K562 (cell line): ENCODE measurements around the gene C1orf198. TPM values are rescaled to one million over a fixed set of nuclear protein-coding genes. Genes with fewer than 3 reads are reported as not detected.
A peak's percentile ranks its signal among the peaks of the same experiment; 100 is the strongest.

ENCODE experiments used
- CBX3 ChIP-seq, 2 experiments: IDR thresholded peaks; 1 replicate in 1 of 2; 2 replicates in 1 of 2; pipeline ENCODE4 v1.6.1; 2012; ENCODE audit warnings: inconsistent platforms in 2 of 2, low read length in 2 of 2, borderline replicate concordance in 1 of 2, control low read depth in 1 of 2
- FOSL1 ChIP-seq: fragments of 200-800 bp; sonication (Bioruptor generic); conservative IDR thresholded peaks from 2 replicates; pipeline ENCODE4 v1.6.1; 2016; ENCODE audit warnings: missing genetic modification characterization, missing compliant biosample characterization
- HMBOX1 ChIP-seq: sonication (generic); IDR thresholded peaks from 2 replicates; pipeline ENCODE4 v1.6.1; 2016
- KDM5B ChIP-seq: fragments of 200-600 bp; sonication (generic); IDR thresholded peaks from 2 replicates; pipeline ENCODE4 v1.6.1; 2012; ENCODE audit warnings: low read depth, mild to moderate bottlenecking, moderate library complexity, low read length, control low read depth, inconsistent platforms; ENCODE audit not compliant: insufficient replicate concordance
- LCOR ChIP-seq: sonication (generic); formaldehyde crosslinking; IDR thresholded peaks from 2 replicates; pipeline ENCODE4 v1.8.0; 2022; ENCODE audit warnings: mild to moderate bottlenecking, missing genetic modification reagents
- MCM2 ChIP-seq: fragments of 450-650 bp; IDR thresholded peaks from 2 replicates; pipeline ENCODE4 v1.6.1; 2017; ENCODE audit warnings: low read depth, mild to moderate bottlenecking
- MEF2A ChIP-seq: IDR thresholded peaks from 2 replicates; pipeline ENCODE4 v1.6.1; 2011; ENCODE audit warnings: low read depth, mild to moderate bottlenecking, low read length, moderate library complexity; ENCODE audit not compliant: control insufficient read depth
- MEIS2 ChIP-seq: fragments of 450-650 bp; IDR thresholded peaks from 2 replicates; pipeline ENCODE4 v1.6.1; 2014; ENCODE audit warnings: mild to moderate bottlenecking; ENCODE audit not compliant: partially characterized antibody
- PTTG1 ChIP-seq: fragments of 450-650 bp; IDR thresholded peaks from 2 replicates; pipeline ENCODE4 v1.6.1; 2016; ENCODE audit warnings: low read depth, mild to moderate bottlenecking, missing genetic modification characterization, missing compliant biosample characterization
- RBBP5 ChIP-seq: fragments of 200-600 bp; sonication (generic); IDR thresholded peaks from 2 replicates; pipeline ENCODE4 v1.6.1; 2012; ENCODE audit warnings: borderline replicate concordance, mild to moderate bottlenecking, low read length, control low read depth, inconsistent platforms; ENCODE audit not compliant: insufficient read depth, poor library complexity, severe bottlenecking
- RBM39 ChIP-seq: fragments of 200-400 bp; formaldehyde crosslinking; optimal IDR thresholded peaks from 2 replicates; pipeline ENCODE3; 2018; ENCODE audit warnings: low read depth, low read length
- SREBF1 ChIP-seq: fragments of 150-350 bp; IDR thresholded peaks from 2 replicates; pipeline ENCODE4 v1.6.1; 2014; ENCODE audit warnings: antibody characterized with exemption, low read depth, low read length, borderline replicate concordance
- THRB ChIP-seq: fragments of 450-650 bp; formaldehyde crosslinking; conservative IDR thresholded peaks from 2 replicates; pipeline ENCODE4 v1.4.0; 2022; ENCODE audit warnings: mild to moderate bottlenecking, missing genetic modification characterization
- UBTF ChIP-seq, 2 experiments: IDR thresholded peaks; 2 replicates each; pipeline ENCODE4 v1.6.1; 2012; ENCODE audit warnings: improper control_type of control experiment in 2 of 2, low read depth in 2 of 2, low read length in 2 of 2, borderline replicate concordance in 1 of 2
- USF2 ChIP-seq: sonication (generic); formaldehyde crosslinking; IDR thresholded peaks from 2 replicates; pipeline ENCODE4 v1.5.0; 2020; ENCODE audit warnings: missing genetic modification reagents
- ZBTB9 ChIP-seq: fragments of 450-650 bp; formaldehyde crosslinking; IDR thresholded peaks from 2 replicates; pipeline ENCODE4 v1.4.0; 2020; ENCODE audit warnings: mild to moderate bottlenecking, moderate library complexity
- ZKSCAN8 ChIP-seq: fragments of 200-800 bp; sonication (Bioruptor generic); IDR thresholded peaks from 2 replicates; pipeline ENCODE4 v1.6.1; 2016; ENCODE audit warnings: missing genetic modification characterization, missing compliant biosample characterization
- ZNF184 ChIP-seq: sonication (generic); formaldehyde crosslinking; IDR thresholded peaks from 2 replicates; pipeline ENCODE4 v1.5.0; 2020; ENCODE audit warnings: missing genetic modification reagents
- polyA plus RNA-seq, 8 experiments: library from polyadenylated mRNA; depleted of rRNA in 4 of 8; stranded (reverse) in 5 of 8; unstranded in 3 of 8; fragments of >200 nt; fragmentation: Nextera tagmentation in 2 of 8; fragmentation: Illumina TruSeq in 1 of 8; extraction: Ambion mirVana in 2 of 8; extraction: Trizol in 1 of 8; gene quantifications; 2 replicates each; pipeline versions ENCODE4 v1.2.1 to v1.2.3, GENCODE V29; 2011 to 2014; ENCODE audit warnings: inconsistent platforms in 1 of 8, missing spikeins in 1 of 8
- total RNA-seq, 7 experiments: library from RNA; depleted of rRNA in 6 of 7; stranded (reverse); fragments of >200 nt in 6 of 7; fragmentation: Illumina TruSeq in 2 of 7; extraction: Trizol in 2 of 7; gene quantifications; 2 replicates each; pipeline versions ENCODE4 v1.2.1 to v1.2.3, GENCODE V29; 2011 to 2021; ENCODE audit warnings: low replicate concordance in 1 of 7

Gene C1orf198
- total and polyA plus RNA-seq, 9 of the 15 experiments (the other 6 are each of a cell fraction or from before 2014, with no cell fraction given) = 2.0 to 15.1 (median 10.4) TPM

- no peak for TF ChIP-seq SREBF1
- TF ChIP-seq RBM39 = no peak
- no peak for TF ChIP-seq MEIS2
- peak; percentile 82 for TF ChIP-seq RBBP5
- peak; percentile 77 for TF ChIP-seq KDM5B
- no peak for TF ChIP-seq UBTF (IDR thresholded peaks at IDR 0.05; ENCODE audit: borderline replicate concordance in 1 of 2, low read depth in 2 of 2, low read length in 2 of 2)
- no peak for TF ChIP-seq CBX3 (IDR thresholded peaks at IDR 0.05; ENCODE audit: borderline replicate concordance in 1 of 2, low read length in 2 of 2)
- no peak for TF ChIP-seq MEF2A
- TF ChIP-seq ZBTB9 (CRISPR knock-in tag) = no peak
- TF ChIP-seq HMBOX1 = no peak
- no peak for TF ChIP-seq FOSL1 (tag)
- no peak for TF ChIP-seq ZKSCAN8 (CRISPR knock-in tag)
- no peak for TF ChIP-seq LCOR
- no peak for TF ChIP-seq PTTG1 (tag)
- TF ChIP-seq MCM2 = no peak
- no peak for TF ChIP-seq ZNF184
- no peak for TF ChIP-seq THRB (CRISPR knock-in tag)
- 0 out of 2 replicates have a peak, but pooled peaks have one; percentile 3 for TF ChIP-seq USF2 (CRISPR knock-in tag)
These were observed at the start of gene C1orf198 (continued) for GRCh38 chr1:230867903-230868735.
